ENCODE results near the gene PARD3.

PARD3 gene

GRCh38 chr10:34719328-34719727 lies 95.8 kb downstream of the PARD3 start:
- H3K27me3 ChIP-seq (ENCODE audit: control insufficient read depth, insufficient read depth, low read length): no peaks in the 10 kb centered on the region
- H3K79me2 ChIP-seq: peaks cover 43% of the 10 kb centered on the region
- peaks cover under 1% of the 10 kb centered on the region for H3K4me1 ChIP-seq
- H3K4me3 ChIP-seq (ENCODE audit: low read depth, low read length): no peak overlapping the region
- H3K36me3 ChIP-seq (ENCODE audit: control insufficient read depth, insufficient read depth, low read length): no peaks in the 10 kb centered on the region
- H3K9ac ChIP-seq: no peak overlapping the region
- no peak overlapping the region for H3K4me2 ChIP-seq (ENCODE audit: low read length)
- TF ChIP-seq CTCF (IDR thresholded peaks at IDR 0.05): no peak
- no peak overlapping the region for H2AFZ ChIP-seq
- no peak overlapping the region for H3K27ac ChIP-seq
- no peaks in the 10 kb centered on the region for H3K9me3 ChIP-seq (ENCODE audit: control insufficient read depth, low read length)

- Histone ChIP-seq H3K9me3 (ENCODE audit: control insufficient read depth, low read length) (no peaks in the 10 kb centered on the region), H3K27me3 (ENCODE audit: control insufficient read depth, insufficient read depth, low read length) (no peaks in the 10 kb centered on the region), H3K4me1 (peaks cover 5% of the 10 kb centered on the region), H3K27ac (no peak overlapping the region), H2AFZ (no peak overlapping the region), H3K9ac (no peak overlapping the region), H3K4me3 (ENCODE audit: low read depth, low read length) (no peak overlapping the region), H3K36me3 (ENCODE audit: control insufficient read depth, insufficient read depth, low read length) (no peaks in the 10 kb centered on the region), H3K79me2 (peaks cover 51% of the 10 kb centered on the region), H3K4me2 (ENCODE audit: low read length) (no peak overlapping the region)
- TF ChIP-seq CTCF (IDR thresholded peaks at IDR 0.05): no peak
Observed at GRCh38 chr10:34717429-34717828, 97.7 kb downstream of the PARD3 start.

- Histone ChIP-seq H3K9ac (no peak overlapping the region), H3K79me2 (peaks cover 54% of the 10 kb centered on the region), H2AFZ (no peak overlapping the region), H3K27ac (no peak overlapping the region), H3K36me3 (ENCODE audit: control insufficient read depth, insufficient read depth, low read length) (no peaks in the 10 kb centered on the region), H3K4me1 (peaks cover 6% of the 10 kb centered on the region), H3K4me3 (ENCODE audit: low read depth, low read length) (no peak overlapping the region), H3K9me3 (ENCODE audit: control insufficient read depth, low read length) (no peaks in the 10 kb centered on the region), H3K4me2 (ENCODE audit: low read length) (no peak overlapping the region), H3K27me3 (ENCODE audit: control insufficient read depth, insufficient read depth, low read length) (no peaks in the 10 kb centered on the region)
- no peak for TF ChIP-seq CTCF (IDR thresholded peaks at IDR 0.05)
Observed at GRCh38 chr10:34716958-34717357, 98.1 kb downstream of the PARD3 start.

GRCh38 chr10:34716234-34716633 lies 98.9 kb downstream of the PARD3 start:
- Histone ChIP-seq H3K4me2 (ENCODE audit: low read length) (no peak overlapping the region), H3K79me2 (peaks cover 55% of the 10 kb centered on the region), H2AFZ (no peak overlapping the region), H3K27ac (no peak overlapping the region), H3K27me3 (ENCODE audit: control insufficient read depth, insufficient read depth, low read length) (no peaks in the 10 kb centered on the region), H3K9ac (no peak overlapping the region), H3K4me1 (peaks cover 11% of the 10 kb centered on the region), H3K4me3 (ENCODE audit: low read depth, low read length) (no peak overlapping the region), H3K9me3 (ENCODE audit: control insufficient read depth, low read length) (no peaks in the 10 kb centered on the region), H3K36me3 (ENCODE audit: control insufficient read depth, insufficient read depth, low read length) (no peaks in the 10 kb centered on the region)
- no peak for TF ChIP-seq CTCF (IDR thresholded peaks at IDR 0.05)

- H3K27me3 ChIP-seq (ENCODE audit: control insufficient read depth, insufficient read depth, low read length): no peaks in the 10 kb centered on the region
- peaks cover 11% of the 10 kb centered on the region for H3K4me1 ChIP-seq
- H3K4me3 ChIP-seq (ENCODE audit: low read depth, low read length): no peak overlapping the region
- no peaks in the 10 kb centered on the region for H3K9me3 ChIP-seq (ENCODE audit: control insufficient read depth, low read length)
- no peak for TF ChIP-seq CTCF (IDR thresholded peaks at IDR 0.05)
- H3K27ac ChIP-seq: no peak overlapping the region
- H3K36me3 ChIP-seq (ENCODE audit: control insufficient read depth, insufficient read depth, low read length): no peaks in the 10 kb centered on the region
- no peak overlapping the region for H2AFZ ChIP-seq
- no peak overlapping the region for H3K9ac ChIP-seq
- no peak overlapping the region for H3K4me2 ChIP-seq (ENCODE audit: low read length)
- peaks cover 50% of the 10 kb centered on the region for H3K79me2 ChIP-seq
Observed at GRCh38 chr10:34715511-34716187, 99.4 kb downstream of the PARD3 start.

Data from parathyroid adenoma (tissue), 2 donors.